ELR (cell line): Measurements from ENCODE around the gene TIMMDC1.

ENCODE experiments used
- DNase-seq: peaks from one replicate; pipeline ENCODE4 v3.0.0-alpha.2; 2015; ENCODE audit warnings: low read depth

Gene TIMMDC1

DNA sequence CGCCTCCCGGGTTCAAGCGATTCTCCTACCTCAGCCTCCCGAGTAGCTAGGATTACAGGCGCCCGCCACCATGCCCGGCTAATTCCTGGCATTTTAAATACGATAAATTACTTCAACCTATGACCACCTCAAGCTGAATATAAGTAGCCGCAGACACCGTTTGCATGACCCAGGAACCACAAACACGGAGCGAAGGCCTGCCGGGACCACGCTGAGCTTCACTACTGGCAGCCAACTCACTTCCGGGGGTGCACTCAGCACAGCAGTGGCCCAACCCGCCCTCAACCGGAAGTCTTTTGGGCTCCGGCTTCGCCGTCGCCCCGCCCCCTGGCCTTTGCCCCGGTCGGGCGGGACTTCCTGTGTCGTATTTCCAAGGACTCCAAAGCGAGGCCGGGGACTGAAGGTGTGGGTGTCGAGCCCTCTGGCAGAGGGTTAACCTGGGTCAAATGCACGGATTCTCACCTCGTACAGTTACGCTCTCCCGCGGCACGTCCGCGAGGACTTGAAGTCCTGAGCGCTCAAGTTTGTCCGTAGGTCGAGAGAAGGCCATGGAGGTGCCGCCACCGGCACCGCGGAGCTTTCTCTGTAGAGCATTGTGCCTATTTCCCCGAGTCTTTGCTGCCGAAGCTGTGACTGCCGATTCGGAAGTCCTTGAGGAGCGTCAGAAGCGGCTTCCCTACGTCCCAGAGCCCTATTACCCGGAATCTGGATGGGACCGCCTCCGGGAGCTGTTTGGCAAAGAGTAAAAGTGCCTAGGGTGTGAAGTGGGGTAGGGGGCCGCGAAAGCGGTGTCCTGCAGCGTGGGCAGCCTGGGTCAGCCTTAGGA is at the start of gene TIMMDC1:
TIMMDC1 (plus strand) TSS at position 362 of the 826 bp plus-strand sequence; CDS start at position 549, 187 bp downstream.
- peak; percentile 97 for DNase-seq

- no peak for DNase-seq
Measured at GRCh38 chr3:119453822-119454221, 44.5 kb upstream of the TIMMDC1 start.

GRCh38 chr3:119456469-119456868 is 41.9 kb upstream of the TIMMDC1 start:
- DNase-seq: no peak

- no peak for DNase-seq
Measured at GRCh38 chr3:119457246-119457645, 41.1 kb upstream of the TIMMDC1 start.

- peak; percentile 99 for DNase-seq
Measured at GRCh38 chr3:119463171-119464169, 34.9 kb upstream of the TIMMDC1 start, which contains the start of gene TMEM39A. TSS of gene TMEM39A (minus strand) at chr3:119463615. CDS start at chr3:119462074, 1,541 bp downstream.

GRCh38 chr3:119468041-119468440 is 30.3 kb upstream of the TIMMDC1 start:
- no peak for DNase-seq

GRCh38 chr3:119469418-119470189 is 28.7 kb upstream of the TIMMDC1 start:
- peak; percentile 56 for DNase-seq

GRCh38 chr3:119470866-119471265 is 27.5 kb upstream of the TIMMDC1 start:
- no peak for DNase-seq

DNA sequence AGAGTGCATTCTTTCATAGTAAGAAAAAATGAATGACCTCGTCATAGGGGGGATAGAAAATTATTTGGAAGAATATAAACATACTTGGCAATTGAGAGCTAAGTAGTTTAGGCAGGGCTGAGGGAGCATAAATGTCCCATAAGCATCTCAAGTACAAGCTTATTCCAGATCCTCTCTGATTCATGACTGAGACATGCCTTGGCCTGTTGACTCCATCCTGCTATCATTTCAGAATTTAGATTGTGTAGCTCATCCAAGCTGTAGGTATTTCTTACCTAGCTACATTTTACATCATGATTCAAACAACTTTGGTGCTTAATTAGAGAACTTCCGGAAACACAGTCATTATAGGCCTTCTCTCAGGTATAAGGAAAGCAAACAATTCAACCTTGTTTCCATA is 17.3 kb upstream of the TIMMDC1 start:
- no peak for DNase-seq

GRCh38 chr3:119483101-119483500 is 15.2 kb upstream of the TIMMDC1 start:
- no peak for DNase-seq

DNA sequence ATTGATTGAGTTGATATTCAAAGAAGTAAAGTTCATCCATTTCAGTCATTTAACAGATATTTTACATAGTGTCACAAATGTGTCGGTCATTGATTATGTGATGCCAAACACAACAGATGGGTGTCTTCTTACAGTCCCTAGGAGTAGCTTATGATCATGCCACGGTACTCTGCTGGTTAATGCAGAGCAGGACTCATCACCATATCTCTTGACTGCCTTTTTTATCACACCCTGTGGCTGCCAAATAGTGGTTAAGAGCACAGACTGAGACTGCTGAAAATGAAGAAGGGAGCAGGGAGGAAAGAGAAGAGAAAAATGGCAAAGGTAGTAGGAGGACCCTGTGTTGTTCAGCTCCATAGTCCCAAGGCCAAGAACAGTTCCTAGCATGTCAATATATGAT is 12.8 kb upstream of the TIMMDC1 start:
- no peak for DNase-seq

DNA sequence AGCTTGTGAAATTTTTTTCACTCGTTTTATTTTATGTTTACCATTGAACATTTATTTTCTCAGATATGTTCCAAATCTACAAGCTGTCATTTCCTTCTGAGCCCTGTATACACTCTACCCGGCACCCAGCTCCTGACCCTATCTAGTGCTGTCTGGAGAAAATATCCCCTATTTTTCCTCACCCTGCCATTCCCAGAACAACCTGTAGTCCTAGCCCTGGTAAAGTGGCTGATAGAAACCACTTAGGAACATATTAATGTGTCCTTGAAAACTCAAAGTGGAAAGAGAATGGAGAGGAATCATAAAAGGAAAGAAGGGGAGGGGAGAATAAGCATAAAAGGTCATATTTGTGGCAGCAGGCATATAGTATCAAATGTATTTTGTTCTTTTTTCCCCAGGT is 8.2 kb upstream of the TIMMDC1 start:
- peak; percentile 10 for DNase-seq

GRCh38 chr3:119492128-119492527 is 6.2 kb upstream of the TIMMDC1 start:
- no peak for DNase-seq

GRCh38 chr3:119492810-119493209 is 5.5 kb upstream of the TIMMDC1 start:
- DNase-seq: no peak

GRCh38 chr3:119494597-119494996 is 3.8 kb upstream of the TIMMDC1 start:
- DNase-seq: peak; percentile 37

GRCh38 chr3:119497820-119498185 is 544 bp upstream of the TIMMDC1 start:
- peak; percentile 43 for DNase-seq

DNA sequence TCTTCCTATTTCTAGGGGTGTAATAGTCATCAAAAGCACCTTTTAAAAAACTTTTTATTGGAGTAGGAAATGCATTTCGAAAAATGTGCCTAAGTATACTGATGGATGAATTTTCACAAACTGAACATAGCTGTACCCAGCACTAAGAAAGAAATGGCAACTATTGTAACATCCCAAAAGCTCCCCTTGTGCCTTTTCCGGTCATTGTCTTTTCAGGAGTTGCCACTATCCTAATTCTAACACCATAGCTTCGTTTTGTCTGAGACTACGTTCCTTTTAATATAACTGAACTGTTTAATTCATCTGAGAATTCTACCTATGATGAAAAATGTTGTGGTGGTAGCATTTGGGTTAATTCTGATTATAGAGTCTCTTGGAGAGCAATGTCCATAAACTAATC is 1.9 kb downstream of the TIMMDC1 start:
- no peak for DNase-seq

DNA sequence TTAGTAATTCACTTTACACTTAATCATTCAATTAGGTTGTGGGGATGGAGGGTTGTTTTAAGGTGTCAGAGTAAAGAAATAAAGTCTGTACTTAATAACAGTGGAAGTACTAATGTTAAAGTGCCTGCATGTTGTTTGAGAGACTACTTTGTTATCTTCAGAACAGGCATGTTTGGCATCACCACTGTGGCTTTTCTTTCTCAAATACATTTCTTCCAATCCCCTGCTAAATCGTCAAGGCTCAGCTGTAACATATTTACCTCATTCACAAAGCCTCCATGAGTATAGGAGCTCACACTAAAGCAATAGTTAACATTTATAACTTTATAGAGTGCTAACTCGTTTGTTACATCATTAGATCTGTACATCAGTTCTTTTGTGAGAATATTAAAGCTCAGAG is 2.6 kb downstream of the TIMMDC1 start:
- no peak for DNase-seq

DNA sequence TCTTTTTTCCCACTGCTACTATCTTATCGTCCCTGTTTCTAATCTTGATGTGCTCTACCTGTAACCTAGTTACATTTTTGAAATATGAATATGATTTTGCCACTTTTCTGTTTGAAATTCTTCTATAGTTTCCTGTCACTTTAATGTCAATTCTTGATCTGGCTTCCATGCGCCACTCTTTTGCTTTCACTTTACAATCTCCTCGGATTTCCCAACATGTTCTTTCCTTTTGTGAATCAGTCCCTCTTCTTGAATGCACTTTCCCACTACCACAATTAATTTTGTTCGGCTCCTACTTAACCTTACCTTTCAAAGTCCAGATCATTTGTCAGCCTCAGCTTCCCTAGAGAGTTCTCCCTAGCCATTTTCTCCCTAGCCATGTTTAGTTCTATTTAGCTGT is 8.3 kb downstream of the TIMMDC1 start:
- no peak for DNase-seq

DNA sequence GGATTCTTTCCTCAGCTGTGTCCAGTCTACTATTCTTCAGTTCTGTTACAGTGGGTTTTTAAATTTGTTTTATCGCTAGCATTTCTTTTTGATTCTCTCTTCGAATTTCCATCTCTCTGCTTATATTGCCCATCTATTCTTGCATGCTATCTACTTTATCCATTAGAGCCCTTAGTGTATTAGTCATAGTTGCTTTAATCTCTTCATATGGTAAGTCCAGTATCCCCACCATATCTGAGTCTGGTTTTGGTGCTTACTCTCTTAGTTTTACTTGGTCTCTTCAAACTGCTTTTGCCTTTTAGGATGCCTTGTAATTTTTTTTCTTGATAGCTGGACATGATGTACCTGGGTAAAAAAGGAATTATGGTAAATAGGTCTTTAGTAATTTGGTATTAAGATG is 9.1 kb downstream of the TIMMDC1 start:
- no peak for DNase-seq

DNA sequence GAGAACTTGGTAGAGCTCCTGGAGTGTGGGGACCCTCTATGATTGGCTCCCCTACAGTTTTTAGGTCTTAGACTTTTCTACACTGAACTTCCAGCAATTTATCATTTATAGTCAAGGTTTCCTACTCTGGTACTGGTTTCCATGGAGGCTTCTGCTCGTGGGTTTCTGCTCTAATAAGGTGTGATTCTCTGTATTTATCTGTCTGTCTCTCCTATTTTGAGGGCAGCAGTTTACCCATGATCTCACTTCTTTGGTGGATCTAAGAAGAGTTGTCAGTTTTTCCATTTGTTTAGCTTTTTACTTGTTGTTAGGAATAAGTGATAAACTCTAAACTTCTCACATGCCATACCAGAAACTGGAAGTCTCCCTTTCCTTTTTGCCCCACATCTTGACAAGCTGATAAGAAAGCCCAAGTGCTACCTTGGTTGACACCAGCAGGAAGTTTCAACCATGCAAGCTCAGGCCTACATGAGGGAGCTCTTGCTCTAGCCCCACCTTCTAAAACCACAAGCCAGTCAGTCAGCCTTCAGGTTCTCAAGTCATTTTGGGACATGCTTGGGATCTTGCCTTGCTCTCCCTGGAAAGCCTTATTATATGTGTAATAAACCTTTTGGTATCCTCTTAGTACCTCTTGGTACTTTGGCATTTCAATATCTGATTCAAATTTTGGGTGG is 10.0 kb downstream of the TIMMDC1 start:
- no peak for DNase-seq
